ENCODE data around the gene PSMB5. TPM values are rescaled to one million over a fixed set of nuclear protein-coding genes. Genes with fewer than 3 reads are reported as not detected.

PSMB5 gene
- total RNA-seq, 1 experiment from 2014 or later, result 219 TPM

GRCh38 chr14:23058654-23059504 is 24.2 kb upstream of the PSMB5 start:
- DNase-seq (ENCODE audit: low spot score), result no peak

DNA sequence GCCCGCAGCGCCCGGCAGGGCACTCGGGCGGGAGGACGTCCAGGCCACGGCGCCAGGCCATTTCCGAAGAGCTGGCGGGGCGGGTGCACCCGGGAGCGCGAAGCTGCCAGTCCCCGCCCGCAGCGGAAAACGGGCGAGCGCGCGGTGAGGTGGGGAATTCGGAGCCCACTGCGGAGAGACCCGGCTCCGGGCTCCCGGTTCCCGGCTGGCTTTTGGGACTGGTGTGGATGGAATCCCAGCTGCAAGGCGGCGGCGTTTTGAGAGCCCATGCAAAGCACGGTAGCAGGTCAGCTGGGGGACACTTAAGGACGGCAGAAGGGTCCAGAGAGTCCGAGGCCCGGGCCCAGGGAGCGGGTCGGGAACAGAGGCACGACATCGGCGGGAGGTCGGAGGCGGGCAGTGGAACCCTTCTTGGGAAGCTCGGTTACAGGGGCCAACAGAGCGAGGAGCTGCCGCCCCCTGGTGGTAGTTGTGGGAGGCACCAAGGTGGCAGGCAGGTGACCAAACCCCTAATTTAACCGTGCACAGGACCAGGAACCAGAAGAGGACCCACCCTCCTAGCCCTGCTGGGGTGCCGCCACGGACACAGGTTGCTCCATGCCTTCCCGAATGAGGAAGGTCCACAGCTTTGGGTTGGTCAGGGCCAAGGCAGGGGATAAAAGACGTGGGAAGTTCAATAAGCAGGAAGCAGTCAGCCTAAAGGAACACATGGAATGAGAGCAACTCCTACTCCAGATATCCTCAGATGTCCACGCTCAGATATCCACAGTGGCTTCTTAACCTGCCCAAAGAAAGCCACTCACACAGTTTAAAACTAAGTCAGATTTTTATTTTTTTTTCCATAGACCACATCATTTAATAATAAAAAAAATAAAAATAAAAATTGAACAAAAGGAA is 23.3 kb upstream of the PSMB5 start:
- DNase-seq (ENCODE audit: low spot score), result peak; percentile 63

DNA sequence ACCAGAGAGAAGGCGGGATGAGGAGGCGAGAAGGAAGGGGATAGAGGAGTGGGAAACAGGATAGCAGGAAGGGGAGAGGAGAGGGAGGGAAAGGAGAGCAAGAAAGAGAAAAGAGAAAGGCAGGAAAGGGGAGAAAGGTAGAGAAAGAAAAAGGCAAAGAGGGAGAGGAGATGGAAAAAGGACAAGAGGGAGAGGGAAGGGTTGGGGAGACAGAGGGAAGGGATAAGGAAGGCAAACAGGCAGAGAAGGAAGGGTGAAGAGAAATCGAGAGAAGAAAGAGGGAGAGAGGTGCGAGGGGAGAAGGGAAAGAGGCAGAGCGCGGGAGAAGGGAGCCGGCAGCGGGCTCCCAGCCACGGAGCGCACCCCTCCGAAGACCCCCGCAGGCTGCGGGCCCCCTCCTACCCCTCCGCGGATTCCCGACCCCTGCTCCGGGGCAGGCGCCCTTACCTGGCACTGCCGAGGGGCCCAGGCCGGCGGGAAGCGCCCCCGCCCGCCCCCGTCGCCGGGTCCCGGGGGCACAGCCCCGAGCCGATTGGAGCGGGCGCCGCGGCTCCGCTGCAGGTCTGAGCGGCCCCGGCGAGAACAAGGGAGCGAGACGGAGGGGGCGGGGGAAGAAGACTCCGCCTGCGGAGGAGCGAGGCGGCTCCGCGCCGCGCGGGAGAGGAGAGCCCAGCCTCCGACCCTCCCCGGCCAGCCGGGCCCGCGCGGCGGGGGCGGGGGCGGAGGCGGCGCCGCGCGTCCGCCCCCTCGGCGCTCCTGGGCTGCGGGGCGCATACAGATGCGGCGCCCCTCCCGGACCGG is 22.5 kb upstream of the PSMB5 start, which contains the start of gene CDH24:
TSS of gene CDH24 (minus strand) at position 565 of the 801 bp plus-strand sequence. CDS start 1,787 bp downstream, outside the sequence.
- DNase-seq (ENCODE audit: low spot score), result no peak

GRCh38 chr14:23056145-23056955 is 21.6 kb upstream of the PSMB5 start:
- DNase-seq (ENCODE audit: low spot score), result peak; percentile 57

- no peak for DNase-seq (ENCODE audit: low spot score)
Measured at GRCh38 chr14:23055621-23056144, 21.0 kb upstream of the PSMB5 start.

GRCh38 chr14:23055147-23055550 is 20.4 kb upstream of the PSMB5 start:
- no peak for DNase-seq (ENCODE audit: low spot score)

DNA sequence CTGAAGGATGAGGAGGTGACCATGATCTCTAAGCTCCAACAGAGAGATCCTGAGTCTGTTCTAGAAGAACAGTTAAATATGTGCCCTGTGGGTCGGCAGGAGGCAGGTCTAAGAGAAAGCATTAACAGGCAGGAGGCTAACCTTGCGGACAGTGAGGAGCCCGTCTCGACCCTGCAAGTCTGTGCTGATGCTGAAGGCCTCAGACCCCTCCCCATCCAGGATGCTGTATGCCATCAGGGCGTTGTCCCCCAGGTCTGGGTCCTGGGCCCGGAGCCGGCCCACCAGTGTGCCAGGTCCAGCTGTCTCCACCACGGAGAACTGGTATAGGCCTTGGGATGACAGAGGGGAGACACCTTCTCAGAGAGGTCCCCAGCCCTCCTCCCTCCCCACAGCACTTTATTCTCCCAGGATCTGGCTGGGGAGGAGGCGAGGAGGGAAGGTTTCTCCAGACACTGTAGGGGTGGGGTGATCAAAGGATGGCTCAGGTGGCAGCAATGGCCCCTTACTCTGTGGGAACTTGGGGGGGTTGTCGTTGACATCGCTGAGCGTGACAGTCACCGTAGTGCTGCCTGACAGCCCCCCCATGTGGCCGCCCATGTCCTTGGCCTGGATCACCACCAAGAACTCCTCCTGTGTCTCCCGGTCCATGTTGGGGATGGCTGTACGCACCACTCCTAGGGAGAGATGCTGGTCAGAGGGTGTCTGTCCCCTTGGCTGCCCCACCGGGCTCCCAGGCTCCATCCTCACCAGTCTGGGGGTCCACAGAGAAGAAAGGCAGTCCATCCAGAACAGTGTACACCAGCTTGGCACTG is 19.5 kb upstream of the PSMB5 start:
- no peak for DNase-seq (ENCODE audit: low spot score)

- DNase-seq (ENCODE audit: low spot score), result no peak
Measured at GRCh38 chr14:23053426-23053825, 18.7 kb upstream of the PSMB5 start.

- no peak for DNase-seq (ENCODE audit: low spot score)
Measured at GRCh38 chr14:23052671-23053070, 18.0 kb upstream of the PSMB5 start.

GRCh38 chr14:23052182-23052623 is 17.5 kb upstream of the PSMB5 start:
- DNase-seq (ENCODE audit: low spot score), result no peak

GRCh38 chr14:23051141-23052057 is 16.7 kb upstream of the PSMB5 start:
- no peak for DNase-seq (ENCODE audit: low spot score)

DNA sequence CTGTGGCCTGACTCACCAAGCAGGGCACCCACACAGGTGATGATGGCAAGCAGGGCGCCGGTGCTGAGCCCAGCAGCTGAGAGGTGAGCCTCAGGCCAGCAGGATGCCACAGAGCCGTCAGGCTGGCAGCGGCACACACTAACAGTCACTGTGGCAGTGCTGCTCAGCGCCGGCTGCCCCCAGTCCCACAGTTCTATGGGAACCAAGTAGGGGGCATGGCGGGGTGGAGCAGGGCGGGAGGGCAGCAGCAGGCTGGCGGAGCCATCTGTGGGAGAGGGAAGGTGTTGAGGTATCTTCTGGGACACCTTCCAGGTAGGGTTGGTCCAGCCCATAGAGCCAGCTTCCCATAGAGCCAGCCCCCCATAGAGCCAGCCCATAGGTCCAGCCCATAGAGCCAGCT is 14.3 kb upstream of the PSMB5 start:
- DNase-seq (ENCODE audit: low spot score), result no peak

DNA sequence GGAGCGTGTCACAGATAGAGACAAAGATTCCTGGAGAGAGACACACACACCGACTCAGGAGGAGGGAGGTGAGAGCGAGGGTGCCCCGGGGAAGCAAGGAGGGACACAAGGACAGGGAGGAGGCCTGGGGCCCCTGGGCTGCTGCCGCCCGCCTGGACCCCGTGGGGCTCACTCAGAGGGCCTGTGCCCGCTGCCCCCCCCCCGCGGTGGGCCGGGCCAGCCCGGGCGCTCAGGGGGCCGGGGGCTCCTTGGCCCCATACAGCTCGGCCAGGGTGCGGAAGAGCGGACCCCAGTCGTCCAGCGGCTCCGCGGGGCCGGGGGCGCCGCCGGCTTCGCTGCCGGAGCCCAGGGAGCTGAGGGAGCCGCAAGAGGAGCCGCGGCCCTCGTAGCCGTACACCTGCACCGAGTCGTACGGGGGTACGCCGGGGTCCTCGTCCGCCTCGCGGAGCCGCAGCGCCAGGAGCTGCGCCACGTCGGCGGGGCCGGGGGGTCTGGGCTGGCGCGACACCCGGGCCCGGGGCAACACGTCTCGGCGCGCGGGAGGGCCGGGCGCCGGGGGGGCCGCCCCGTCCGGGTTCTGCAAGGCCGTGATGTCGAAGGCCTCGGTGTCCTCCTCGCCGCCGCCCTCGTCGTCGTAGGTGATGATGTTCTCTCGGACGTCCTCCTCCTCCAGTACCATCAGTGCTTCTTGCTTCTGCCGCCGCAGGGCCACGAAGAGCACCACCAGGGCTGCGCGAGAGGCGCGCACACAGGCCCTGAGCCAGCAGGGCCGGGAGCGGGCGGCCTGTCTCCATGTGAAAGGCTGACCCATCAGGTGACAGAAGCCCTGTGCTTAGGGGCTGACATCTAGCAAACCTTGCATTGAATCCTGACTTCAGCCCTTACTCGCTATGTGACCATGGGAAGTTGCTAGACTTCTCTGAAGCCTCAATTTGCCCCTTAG is 13.3 kb upstream of the PSMB5 start:
- no peak for DNase-seq (ENCODE audit: low spot score)

DNA sequence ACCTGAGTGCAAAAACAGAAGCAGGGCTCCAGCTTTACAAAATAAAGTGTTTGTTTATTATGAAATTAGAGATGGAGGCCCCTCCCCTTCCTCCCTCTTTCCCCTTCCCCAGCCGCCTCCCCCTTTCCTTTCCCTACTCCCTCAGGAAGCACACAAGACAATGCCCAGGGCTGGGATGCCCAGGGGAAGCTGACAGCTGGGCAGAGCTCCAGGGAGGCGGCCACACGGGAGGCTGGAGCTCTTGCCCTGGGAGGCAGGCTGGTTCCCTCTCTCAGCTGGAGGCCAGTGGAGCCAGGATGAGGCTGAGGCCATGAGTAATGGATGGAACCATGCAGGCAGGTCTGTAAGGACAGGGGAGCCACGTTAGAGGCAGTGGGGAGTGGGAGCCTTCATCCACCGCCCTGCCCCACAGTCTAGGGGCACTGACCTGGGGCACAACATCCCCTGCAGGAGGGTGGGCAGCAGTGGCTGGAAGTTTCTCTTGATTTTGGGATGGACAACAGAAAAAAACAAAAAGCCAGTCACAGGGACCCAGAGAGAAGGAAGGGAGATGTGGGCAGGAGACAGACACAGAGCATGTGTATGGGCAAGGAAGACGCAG is 12.4 kb upstream of the PSMB5 start:
- DNase-seq (ENCODE audit: low spot score), result no peak

- DNase-seq (ENCODE audit: low spot score), result no peak
Measured at GRCh38 chr14:23045419-23046357, 11.0 kb upstream of the PSMB5 start.

- no peak for DNase-seq (ENCODE audit: low spot score)
Measured at GRCh38 chr14:23044840-23045239, 10.1 kb upstream of the PSMB5 start.

Measured in A172 (cell line).